HEK293 (cell line): ENCODE data around the gene GPSM1.

Experiments used
- CTCF ChIA-PET: fragments of 350-600 bp; formaldehyde crosslinking; extraction: SDS; loops from one replicate; lab custom pipeline; 2021; ENCODE audit warnings: antibody characterized with exemption; lab: Yijun Ruan, JAX
- POLR2A ChIA-PET: fragments of 300-600 bp; formaldehyde crosslinking; extraction: SDS; loops from one replicate; lab custom pipeline; 2020; ENCODE audit warnings: antibody characterized with exemption, inconsistent platforms; lab: Yijun Ruan, JAX
- H3K27ac ChIP-seq: fragments of 200-500 bp; sonication (Bioruptor generic); 2 replicates; pipeline ENCODE4 v1.5.1; 2014; ENCODE audit warnings: low read depth, low read length, control low read depth, inconsistent platforms; ENCODE audit errors: extremely low read depth
- H3K36me3 ChIP-seq, 2 experiments: fragments of 200-500 bp in 1 of 2; sonication (Bioruptor generic) in 1 of 2; 1 replicate in 1 of 2; 2 replicates in 1 of 2; pipeline ENCODE4 v1.5.1; 2014 to 2017; ENCODE audit warnings: inconsistent platforms in 2 of 2, low read length in 2 of 2; ENCODE audit not compliant: control insufficient read depth in 2 of 2, insufficient read depth in 1 of 2
- H3K4me1 ChIP-seq: fragments of 200-500 bp; sonication (Bioruptor generic); 2 replicates; pipeline ENCODE4 v1.5.1; 2014; ENCODE audit warnings: mild to moderate bottlenecking, low read length, inconsistent platforms; ENCODE audit not compliant: control insufficient read depth, insufficient read depth
- H3K4me3 ChIP-seq: 2 replicates; pipeline ENCODE4 v1.5.1; 2011; ENCODE audit warnings: low read depth, mild to moderate bottlenecking, control low read depth, low read length, moderate library complexity
- H3K9me3 ChIP-seq: fragments of 200-500 bp; sonication (Bioruptor generic); 2 replicates; pipeline ENCODE4 v1.5.1; 2014; ENCODE audit warnings: low read depth, low read length, inconsistent platforms; ENCODE audit not compliant: control insufficient read depth, insufficient read depth
- EGR2 ChIP-seq: fragments of 450-650 bp; formaldehyde crosslinking; IDR thresholded peaks from 2 replicates; pipeline ENCODE4 v1.5.1; 2016; ENCODE audit warnings: low read depth, missing biosample characterization, missing genetic modification characterization
- FEZF1 ChIP-seq: fragments of 450-650 bp; formaldehyde crosslinking; IDR thresholded peaks from 2 replicates; pipeline ENCODE4 v1.5.1; 2016; ENCODE audit warnings: missing biosample characterization, missing genetic modification characterization
- GLIS1 ChIP-seq: fragments of 450-650 bp; formaldehyde crosslinking; IDR thresholded peaks from 2 replicates; pipeline ENCODE4 v1.5.1; 2016; ENCODE audit warnings: missing biosample characterization, missing genetic modification characterization
- KLF10 ChIP-seq: fragments of 450-650 bp; IDR thresholded peaks from 2 replicates; pipeline ENCODE4 v1.5.1; 2018; ENCODE audit warnings: missing biosample characterization, mild to moderate bottlenecking, missing genetic modification characterization
- YY1 ChIP-seq: fragments of 450-650 bp; formaldehyde crosslinking; IDR thresholded peaks from 2 replicates; pipeline ENCODE4 v1.5.1; 2018; ENCODE audit warnings: missing biosample characterization, missing genetic modification characterization
- ZBTB21 ChIP-seq: fragments of 450-650 bp; formaldehyde crosslinking; IDR thresholded peaks from 2 replicates; pipeline ENCODE4 v1.5.1; 2017; ENCODE audit warnings: missing biosample characterization, missing genetic modification characterization
- ZFHX2 ChIP-seq: fragments of 450-650 bp; formaldehyde crosslinking; conservative IDR thresholded peaks from 2 replicates; pipeline ENCODE4 v1.5.1; 2016; ENCODE audit warnings: missing biosample characterization, missing genetic modification characterization
- ZIC2 ChIP-seq: fragments of 450-650 bp; formaldehyde crosslinking; IDR thresholded peaks from 2 replicates; pipeline ENCODE4 v1.5.1; 2016; ENCODE audit warnings: missing biosample characterization, missing genetic modification characterization
- ZNF23 ChIP-seq: fragments of 450-650 bp; formaldehyde crosslinking; IDR thresholded peaks from 2 replicates; pipeline ENCODE4 v1.5.1; 2016; ENCODE audit warnings: missing biosample characterization, missing genetic modification characterization, borderline replicate concordance
- ZNF341 ChIP-seq: fragments of 450-650 bp; formaldehyde crosslinking; IDR thresholded peaks from 2 replicates; pipeline ENCODE4; 2016; ENCODE audit warnings: low read depth, missing biosample characterization, missing genetic modification characterization
- ZNF585B ChIP-seq: fragments of 450-650 bp; formaldehyde crosslinking; IDR thresholded peaks from 2 replicates; pipeline ENCODE4 v1.5.1; 2016; ENCODE audit warnings: missing biosample characterization, missing genetic modification characterization
- ZNF776 ChIP-seq: fragments of 450-650 bp; formaldehyde crosslinking; IDR thresholded peaks from 2 replicates; pipeline ENCODE4 v1.5.0; 2017; ENCODE audit warnings: missing biosample characterization, missing genetic modification characterization, borderline replicate concordance
- ZSCAN30 ChIP-seq: fragments of 450-650 bp; IDR thresholded peaks from 2 replicates; pipeline ENCODE4 v1.5.1; 2018; ENCODE audit warnings: missing biosample characterization, mild to moderate bottlenecking, missing genetic modification characterization, moderate library complexity
- TF ChIP-seq, protein P1 (sequence below): fragments of 450-650 bp; formaldehyde crosslinking; IDR thresholded peaks from 2 replicates; pipeline ENCODE4 v1.5.1; 2016; ENCODE audit warnings: missing biosample characterization, missing genetic modification characterization, borderline replicate concordance
- TF ChIP-seq, protein P2 (sequence below): fragments of 450-650 bp; formaldehyde crosslinking; IDR thresholded peaks from 2 replicates; pipeline ENCODE4 v1.5.1; 2016; ENCODE audit warnings: missing biosample characterization, missing genetic modification characterization
- TF ChIP-seq, protein P3 (sequence below): fragments of 450-650 bp; formaldehyde crosslinking; IDR thresholded peaks from 2 replicates; pipeline ENCODE4; 2016; ENCODE audit warnings: missing biosample characterization, missing genetic modification characterization

GPSM1 gene

DNA sequence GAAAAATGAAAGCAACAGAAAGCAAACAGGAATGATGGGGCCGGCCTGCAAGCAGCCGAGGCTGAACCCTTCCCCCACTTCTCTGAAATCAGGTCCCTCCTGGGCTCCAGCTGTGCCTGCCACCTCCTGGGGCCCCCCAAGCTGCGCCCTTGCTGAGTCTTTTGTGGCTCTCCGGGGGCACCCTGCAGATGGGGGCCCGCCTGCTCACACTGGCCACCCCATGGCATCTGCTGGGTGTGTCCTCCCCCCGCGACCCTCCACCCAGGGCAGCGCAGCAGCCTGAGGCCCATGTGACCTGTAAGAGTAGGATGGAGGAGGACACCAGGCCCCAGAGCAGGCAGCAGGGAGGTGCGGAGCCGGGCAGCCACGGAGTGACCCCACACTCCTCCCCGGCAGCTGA lies 5.7 kb downstream of the GPSM1 start:
- Histone ChIP-seq H3K4me1 (peaks cover 8% of the 10 kb centered on the region), H3K9me3 (no peaks in the 10 kb centered on the region), H3K27ac (no peak overlapping the region), H3K4me3 (no peak overlapping the region), H3K36me3 (peaks cover 0 to 44% of the 10 kb centered on the region in 2 experiments; a peak in 1 of 3 replicates)
- ChIA-PET CTCF (no interaction called here), POLR2A (no interaction called here)
- TF ChIP-seq FEZF1 (no peak), GLIS1 (peak; percentile 51; the same call in 1 of the 2 replicates), ZIC2 (tag by site-specific recombination) (peak; percentile 94)

DNA sequence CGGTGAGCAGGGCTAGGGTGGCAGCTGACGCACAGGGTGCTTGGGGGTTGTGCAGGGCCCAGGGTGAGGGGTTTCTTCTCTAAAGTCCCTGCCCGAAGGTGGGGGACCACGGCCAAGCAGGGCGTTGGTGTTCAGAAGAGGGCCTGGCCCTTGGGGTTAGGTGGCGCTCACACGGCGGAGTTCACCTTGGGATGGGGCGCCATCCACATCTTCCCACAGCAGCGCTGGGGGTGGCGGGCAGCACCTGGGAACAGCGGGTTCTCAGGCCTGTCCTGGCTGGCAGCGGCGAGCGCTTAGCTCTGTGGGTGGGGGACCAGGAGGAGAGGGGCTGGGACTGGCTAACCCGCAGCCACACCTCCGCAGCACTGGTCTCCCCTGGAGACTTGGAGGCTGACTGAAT lies 6.1 kb downstream of the GPSM1 start:
- Histone ChIP-seq H3K4me3 (no peak overlapping the region), H3K9me3 (no peaks in the 10 kb centered on the region), H3K36me3 (peaks cover 0 to 48% of the 10 kb centered on the region in 2 experiments; a peak in 1 of 3 replicates), H3K27ac (no peak overlapping the region), H3K4me1 (peaks cover 3% of the 10 kb centered on the region)
- POLR2A ChIA-PET: no interaction called here
- CTCF ChIA-PET: no interaction called here
- TF ChIP-seq, protein P1, sequence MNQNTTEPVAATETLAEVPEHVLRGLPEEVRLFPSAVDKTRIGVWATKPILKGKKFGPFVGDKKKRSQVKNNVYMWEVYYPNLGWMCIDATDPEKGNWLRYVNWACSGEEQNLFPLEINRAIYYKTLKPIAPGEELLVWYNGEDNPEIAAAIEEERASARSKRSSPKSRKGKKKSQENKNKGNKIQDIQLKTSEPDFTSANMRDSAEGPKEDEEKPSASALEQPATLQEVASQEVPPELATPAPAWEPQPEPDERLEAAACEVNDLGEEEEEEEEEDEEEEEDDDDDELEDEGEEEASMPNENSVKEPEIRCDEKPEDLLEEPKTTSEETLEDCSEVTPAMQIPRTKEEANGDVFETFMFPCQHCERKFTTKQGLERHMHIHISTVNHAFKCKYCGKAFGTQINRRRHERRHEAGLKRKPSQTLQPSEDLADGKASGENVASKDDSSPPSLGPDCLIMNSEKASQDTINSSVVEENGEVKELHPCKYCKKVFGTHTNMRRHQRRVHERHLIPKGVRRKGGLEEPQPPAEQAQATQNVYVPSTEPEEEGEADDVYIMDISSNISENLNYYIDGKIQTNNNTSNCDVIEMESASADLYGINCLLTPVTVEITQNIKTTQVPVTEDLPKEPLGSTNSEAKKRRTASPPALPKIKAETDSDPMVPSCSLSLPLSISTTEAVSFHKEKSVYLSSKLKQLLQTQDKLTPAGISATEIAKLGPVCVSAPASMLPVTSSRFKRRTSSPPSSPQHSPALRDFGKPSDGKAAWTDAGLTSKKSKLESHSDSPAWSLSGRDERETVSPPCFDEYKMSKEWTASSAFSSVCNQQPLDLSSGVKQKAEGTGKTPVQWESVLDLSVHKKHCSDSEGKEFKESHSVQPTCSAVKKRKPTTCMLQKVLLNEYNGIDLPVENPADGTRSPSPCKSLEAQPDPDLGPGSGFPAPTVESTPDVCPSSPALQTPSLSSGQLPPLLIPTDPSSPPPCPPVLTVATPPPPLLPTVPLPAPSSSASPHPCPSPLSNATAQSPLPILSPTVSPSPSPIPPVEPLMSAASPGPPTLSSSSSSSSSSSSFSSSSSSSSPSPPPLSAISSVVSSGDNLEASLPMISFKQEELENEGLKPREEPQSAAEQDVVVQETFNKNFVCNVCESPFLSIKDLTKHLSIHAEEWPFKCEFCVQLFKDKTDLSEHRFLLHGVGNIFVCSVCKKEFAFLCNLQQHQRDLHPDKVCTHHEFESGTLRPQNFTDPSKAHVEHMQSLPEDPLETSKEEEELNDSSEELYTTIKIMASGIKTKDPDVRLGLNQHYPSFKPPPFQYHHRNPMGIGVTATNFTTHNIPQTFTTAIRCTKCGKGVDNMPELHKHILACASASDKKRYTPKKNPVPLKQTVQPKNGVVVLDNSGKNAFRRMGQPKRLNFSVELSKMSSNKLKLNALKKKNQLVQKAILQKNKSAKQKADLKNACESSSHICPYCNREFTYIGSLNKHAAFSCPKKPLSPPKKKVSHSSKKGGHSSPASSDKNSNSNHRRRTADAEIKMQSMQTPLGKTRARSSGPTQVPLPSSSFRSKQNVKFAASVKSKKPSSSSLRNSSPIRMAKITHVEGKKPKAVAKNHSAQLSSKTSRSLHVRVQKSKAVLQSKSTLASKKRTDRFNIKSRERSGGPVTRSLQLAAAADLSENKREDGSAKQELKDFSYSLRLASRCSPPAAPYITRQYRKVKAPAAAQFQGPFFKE (tag by site-specific recombination): no peak
- TF ChIP-seq ZNF585B (no peak), ZBTB21 (tag by site-specific recombination) (no peak), YY1 (tag by site-specific recombination) (no peak), EGR2 (tag by site-specific recombination) (no peak), ZSCAN30 (tag by site-specific recombination) (no peak), ZNF23 (tag by site-specific recombination) (no peak), KLF10 (tag by site-specific recombination) (no peak), ZFHX2 (tag by site-specific recombination) (no peak), ZNF341 (tag by site-specific recombination) (0 out of 2 replicates have a peak, but pooled peaks have one; percentile 34), GLIS1 (peak; percentile 45; the same call in 1 of the 2 replicates), ZNF776 (tag by site-specific recombination) (no peak)
- TF ChIP-seq, protein P2, sequence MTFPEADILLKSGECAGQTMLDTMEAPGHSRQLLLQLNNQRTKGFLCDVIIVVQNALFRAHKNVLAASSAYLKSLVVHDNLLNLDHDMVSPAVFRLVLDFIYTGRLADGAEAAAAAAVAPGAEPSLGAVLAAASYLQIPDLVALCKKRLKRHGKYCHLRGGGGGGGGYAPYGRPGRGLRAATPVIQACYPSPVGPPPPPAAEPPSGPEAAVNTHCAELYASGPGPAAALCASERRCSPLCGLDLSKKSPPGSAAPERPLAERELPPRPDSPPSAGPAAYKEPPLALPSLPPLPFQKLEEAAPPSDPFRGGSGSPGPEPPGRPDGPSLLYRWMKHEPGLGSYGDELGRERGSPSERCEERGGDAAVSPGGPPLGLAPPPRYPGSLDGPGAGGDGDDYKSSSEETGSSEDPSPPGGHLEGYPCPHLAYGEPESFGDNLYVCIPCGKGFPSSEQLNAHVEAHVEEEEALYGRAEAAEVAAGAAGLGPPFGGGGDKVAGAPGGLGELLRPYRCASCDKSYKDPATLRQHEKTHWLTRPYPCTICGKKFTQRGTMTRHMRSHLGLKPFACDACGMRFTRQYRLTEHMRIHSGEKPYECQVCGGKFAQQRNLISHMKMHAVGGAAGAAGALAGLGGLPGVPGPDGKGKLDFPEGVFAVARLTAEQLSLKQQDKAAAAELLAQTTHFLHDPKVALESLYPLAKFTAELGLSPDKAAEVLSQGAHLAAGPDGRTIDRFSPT (tag by site-specific recombination): no peak
- TF ChIP-seq, protein P3, sequence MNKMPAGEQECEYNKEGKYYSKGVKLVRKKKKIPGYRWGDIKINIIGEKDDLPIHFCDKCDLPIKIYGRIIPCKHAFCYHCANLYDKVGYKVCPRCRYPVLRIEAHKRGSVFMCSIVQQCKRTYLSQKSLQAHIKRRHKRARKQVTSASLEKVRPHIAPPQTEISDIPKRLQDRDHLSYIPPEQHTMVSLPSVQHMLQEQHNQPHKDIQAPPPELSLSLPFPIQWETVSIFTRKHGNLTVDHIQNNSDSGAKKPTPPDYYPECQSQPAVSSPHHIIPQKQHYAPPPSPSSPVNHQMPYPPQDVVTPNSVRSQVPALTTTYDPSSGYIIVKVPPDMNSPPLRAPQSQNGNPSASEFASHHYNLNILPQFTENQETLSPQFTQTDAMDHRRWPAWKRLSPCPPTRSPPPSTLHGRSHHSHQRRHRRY (tag by site-specific recombination): no peak
